AG10803 (cell line): ENCODE data around the gene FATE1.

Source experiments
- DNase-seq: peaks from one replicate; pipeline ENCODE4 v3.0.0; 2010; ENCODE audit warnings: low read depth
- H3K4me3 ChIP-seq: 2 replicates; pipeline ENCODE4 v1.5.1; 2011; ENCODE audit warnings: mild to moderate bottlenecking, low read length, control low read depth
- CTCF ChIP-seq: conservative IDR thresholded peaks from 2 replicates; pipeline ENCODE4 v1.5.1; 2011; ENCODE audit warnings: mild to moderate bottlenecking, low read length, control low read depth, inconsistent platforms

Gene FATE1

GRCh38 chrX:151715752-151716151, at the start of gene FATE1:
Gene FATE1, plus strand, starts transcription at chrX:151716035. Its CDS starts 85 bp downstream, at chrX:151716120.
- TF ChIP-seq CTCF = no peak
- no peak within 1 kb of the TSS for H3K4me3 ChIP-seq
- DNase-seq = no peak

GRCh38 chrX:151675121-151675746, 40.6 kb upstream of the FATE1 start:
- H3K4me3 ChIP-seq = no peak overlapping the region
- no peak for DNase-seq
- TF ChIP-seq CTCF = no peak

GRCh38 chrX:151676196-151676595, 39.6 kb upstream of the FATE1 start:
- no peak for TF ChIP-seq CTCF
- no peak for DNase-seq
- H3K4me3 ChIP-seq = no peak overlapping the region

GRCh38 chrX:151679798-151680402, 35.9 kb upstream of the FATE1 start:
- no peak overlapping the region for H3K4me3 ChIP-seq
- no peak for DNase-seq
- no peak for TF ChIP-seq CTCF

GRCh38 chrX:151680805-151681204, 35.0 kb upstream of the FATE1 start:
- no peak overlapping the region for H3K4me3 ChIP-seq
- peak; percentile 51 for TF ChIP-seq CTCF
- peak; percentile 5 for DNase-seq

GRCh38 chrX:151687635-151688034, 28.2 kb upstream of the FATE1 start:
- DNase-seq = no peak
- no peak overlapping the region for H3K4me3 ChIP-seq
- no peak for TF ChIP-seq CTCF

- no peak for DNase-seq
- H3K4me3 ChIP-seq = no peak overlapping the region
- TF ChIP-seq CTCF = no peak
Observed at GRCh38 chrX:151688695-151689094, 27.1 kb upstream of the FATE1 start.
